ENCODE measurements around the gene KRT83. TPM values are rescaled to one million over a fixed set of nuclear protein-coding genes. Genes with fewer than 3 reads are reported as not detected.
"Not testable (repeated sequence)": the region's sequence is repeated elsewhere in the genome, so short reads cannot be mapped to it uniquely, and the experiment has no call there.

The KRT83 gene
- total RNA-seq, 2 donors from 2014 or later, result not detected

GRCh38 chr12:52291267-52291935 is 29.8 kb downstream of the KRT83 start, which contains the start of gene KRT81:
Gene KRT81, minus strand, starts transcription at chr12:52291534. Its CDS starts 69 bp downstream, at chr12:52291465.
- Histone ChIP-seq H3K36me3 (no peaks in the 10 kb centered on the region), H3K27ac (no peak within 1 kb of the TSS), H3K9me3 (no peaks in the 10 kb centered on the region), H3K4me3 (no peak within 1 kb of the TSS), H3K4me1 (no peaks in the 10 kb centered on the region), H3K27me3 (no peaks in the 10 kb centered on the region)
- DNase-seq (ENCODE audit: low spot score), result no peak
- TF ChIP-seq CTCF (IDR thresholded peaks at IDR 0.05), result no peak

DNA sequence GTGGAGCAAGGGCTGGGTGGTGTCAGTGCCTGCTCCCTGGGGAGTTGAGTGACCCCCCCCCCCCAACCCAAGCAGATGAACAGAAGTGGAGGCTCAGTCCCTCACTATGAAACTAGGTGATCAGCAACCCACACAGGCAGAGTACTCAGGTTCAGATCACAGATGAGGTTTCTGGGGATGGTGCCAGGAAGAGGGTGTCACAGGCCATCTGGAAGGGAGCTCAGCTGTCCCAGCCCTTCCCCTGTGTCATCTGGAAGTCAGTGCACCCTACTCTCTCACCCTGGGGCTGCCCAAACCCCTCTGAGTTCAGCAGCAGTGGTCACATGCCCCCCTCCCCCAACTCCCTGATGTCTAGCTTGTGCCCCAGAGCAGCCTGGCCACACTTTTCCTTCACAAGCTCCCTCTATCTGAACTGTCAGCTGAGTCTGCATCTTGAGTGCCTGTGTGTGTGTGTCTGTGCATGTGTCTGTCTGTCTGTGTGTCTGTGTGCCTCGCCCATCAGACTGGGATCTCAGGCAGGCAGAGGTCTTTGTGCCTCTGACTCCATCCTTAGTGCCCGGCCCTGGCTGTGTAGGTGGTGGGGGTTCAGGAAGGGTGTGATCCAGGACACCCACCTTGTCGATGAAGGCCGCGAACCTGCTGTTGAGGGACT is 30.6 kb downstream of the KRT83 start:
- not testable (repeated sequence) for H3K36me3 ChIP-seq; H3K4me1 ChIP-seq; H3K27me3 ChIP-seq; H3K9me3 ChIP-seq; DNase-seq (ENCODE audit: low spot score); H3K4me3 ChIP-seq; H3K27ac ChIP-seq

DNA sequence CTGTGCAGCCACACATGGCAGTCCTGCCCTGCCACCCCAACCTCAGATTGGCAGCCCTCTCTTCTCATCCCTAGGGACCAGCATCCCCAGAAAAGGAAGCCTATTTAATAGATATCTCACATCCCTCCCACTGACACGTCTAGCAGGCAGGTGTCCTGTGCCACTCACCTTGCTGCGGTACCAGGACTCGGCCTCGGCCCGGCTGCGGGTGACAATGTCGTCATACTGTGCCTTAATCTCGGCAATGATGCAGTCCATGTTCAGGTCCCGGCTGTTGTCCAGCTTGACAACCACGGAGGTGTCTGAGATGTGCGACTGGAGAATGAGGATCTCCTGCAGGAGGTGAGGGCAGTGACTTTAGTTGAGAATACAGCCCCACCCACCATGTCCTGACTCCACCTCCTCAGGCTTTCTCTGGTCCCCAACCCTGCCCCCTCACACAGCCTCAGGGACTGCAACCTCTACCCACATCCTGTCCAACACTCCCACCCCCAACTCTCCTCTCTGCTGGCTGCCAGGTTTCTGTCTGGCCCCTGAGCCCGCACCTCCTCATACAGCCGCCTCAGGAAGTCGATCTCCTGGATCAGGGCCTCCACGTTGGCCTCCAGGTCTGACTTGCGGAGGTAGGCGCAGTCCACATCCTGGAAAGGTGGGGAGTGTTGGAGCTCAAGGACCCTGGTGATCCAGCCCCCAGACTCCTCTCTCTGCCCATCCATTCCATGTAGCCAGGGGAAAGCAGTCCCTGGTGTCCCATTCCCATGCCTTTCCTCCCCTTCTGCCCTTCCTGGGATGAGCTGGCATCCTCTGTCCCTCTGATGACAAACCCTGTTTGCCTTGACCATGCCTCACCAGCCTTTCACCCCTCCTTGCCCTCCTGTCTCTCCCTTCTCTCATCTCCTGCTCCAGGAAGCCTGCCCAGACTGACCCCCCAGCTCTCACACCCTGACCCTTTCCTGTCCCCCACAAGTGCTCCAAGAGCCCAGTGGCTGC is 33.1 kb downstream of the KRT83 start:
- not testable (repeated sequence) for H3K27ac ChIP-seq; H3K4me1 ChIP-seq; H3K36me3 ChIP-seq; H3K27me3 ChIP-seq; DNase-seq (ENCODE audit: low spot score); H3K4me3 ChIP-seq; H3K9me3 ChIP-seq

DNA sequence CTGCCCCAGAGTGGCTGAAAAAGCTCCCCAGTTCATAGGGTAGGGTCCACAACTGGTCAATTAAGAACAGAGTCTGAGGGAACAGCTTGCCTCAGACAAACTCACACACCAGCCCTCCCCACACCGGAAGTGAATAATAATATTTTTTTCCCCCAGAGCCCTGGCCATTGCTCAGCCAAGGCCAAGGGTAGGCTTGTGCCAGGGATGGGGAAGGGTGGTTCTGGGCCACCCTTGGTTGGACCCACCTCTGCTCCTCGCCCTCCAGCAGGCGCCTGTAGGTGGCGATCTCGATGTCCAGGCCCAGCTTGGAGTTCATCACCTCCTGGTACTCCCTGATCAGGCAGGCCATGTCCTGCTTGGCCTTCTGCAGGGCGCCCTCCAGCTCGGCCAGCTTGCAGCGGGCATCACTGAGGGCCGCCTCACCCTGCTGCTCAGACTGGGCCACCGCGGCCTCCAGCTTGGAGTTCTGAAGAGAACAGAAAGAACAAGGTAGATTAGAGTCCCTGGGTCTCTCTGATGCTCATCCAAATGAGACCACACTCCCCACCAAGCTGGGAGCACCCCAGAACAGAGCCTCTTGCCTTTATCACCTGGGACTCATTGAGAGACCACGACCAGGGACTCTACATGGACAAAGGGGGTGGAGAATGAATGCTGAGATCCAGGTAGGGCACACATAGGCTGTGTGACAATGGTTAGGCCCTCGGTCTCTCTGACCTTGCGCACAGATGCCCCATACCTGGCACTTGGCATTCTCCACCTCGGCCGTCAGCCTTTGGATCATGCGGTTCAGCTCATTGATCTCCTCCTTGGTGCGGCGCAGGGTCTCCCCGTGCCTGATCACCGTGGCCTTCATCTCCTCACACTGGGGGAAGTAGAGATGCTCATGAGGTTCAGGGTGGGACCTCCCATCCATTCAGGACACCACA is 34.1 kb downstream of the KRT83 start:
- not testable (repeated sequence) for H3K4me1 ChIP-seq; H3K27me3 ChIP-seq; H3K36me3 ChIP-seq; DNase-seq (ENCODE audit: low spot score); H3K27ac ChIP-seq; H3K4me3 ChIP-seq; H3K9me3 ChIP-seq

DNA sequence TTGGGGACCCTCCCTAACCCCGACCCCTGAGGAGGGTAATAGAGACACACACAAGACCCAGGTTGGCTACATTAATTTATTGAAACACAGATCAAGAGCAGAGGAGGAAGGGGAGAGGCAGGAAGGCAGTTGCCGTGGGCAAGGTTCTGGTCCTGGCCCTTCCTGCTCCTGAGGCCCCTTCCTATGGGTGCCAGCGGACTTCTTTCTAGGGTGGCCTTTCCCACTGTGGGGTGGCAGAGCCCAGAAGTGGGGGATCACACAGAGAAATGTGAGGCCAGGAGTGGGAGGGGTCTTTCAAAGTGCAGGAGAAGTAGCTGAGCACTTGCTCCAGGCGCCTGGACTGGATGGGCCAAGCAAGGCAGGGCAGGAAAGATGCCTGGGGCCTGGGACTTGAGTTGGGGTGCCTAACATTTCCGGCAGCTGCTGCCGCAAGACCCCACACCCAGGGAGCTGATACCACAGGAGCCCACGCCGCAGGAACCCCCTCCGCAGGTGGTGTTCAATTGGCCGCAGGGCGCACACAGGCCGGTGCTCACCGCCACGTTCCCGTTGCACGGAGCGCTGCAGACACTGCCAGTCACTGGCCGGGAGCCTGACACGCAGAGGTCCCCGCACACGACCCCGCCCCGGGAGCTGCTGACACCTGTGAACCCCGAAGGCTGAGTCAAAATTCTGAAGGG is 35.2 kb downstream of the KRT83 start:
- no peak for DNase-seq (ENCODE audit: low spot score)
- H3K27ac ChIP-seq, result no peak overlapping the region

More for the DNA sequence above, 35.2 kb downstream of the KRT83 start:
- Histone ChIP-seq H3K27me3 (no peaks in the 10 kb centered on the region), H3K36me3 (no peaks in the 10 kb centered on the region), H3K4me1 (peaks cover 0 to 5% of the 10 kb centered on the region in 2 donors), H3K4me3 (no peak overlapping the region), H3K9me3 (no peaks in the 10 kb centered on the region)
- TF ChIP-seq CTCF (IDR thresholded peaks at IDR 0.05), result no peak
